A673 (cell line): Measurements from ENCODE around the gene LRP1B. TPM values are rescaled to one million over a fixed set of nuclear protein-coding genes. Genes with fewer than 3 reads are reported as not detected.

Experiments
- BruUV-seq: library from RNA; stranded (reverse); fragments of 400-500 nt; replicated peaks from 2 replicates; lab custom pipeline; 2021; lab: Mats Ljungman, UMichigan
- CTCF ChIA-PET: fragments of 300-600 bp; sonication (Branson Sonifier 250); formaldehyde crosslinking; loops from one replicate; lab custom pipeline; 2022; ENCODE audit warnings: antibody characterized with exemption; lab: Charles Lee
- POLR2A ChIA-PET: fragments of 300-600 bp; sonication (Branson Sonifier 250); formaldehyde crosslinking; loops from one replicate; lab custom pipeline; 2022; ENCODE audit warnings: antibody characterized with exemption; ENCODE audit not compliant: low non-redundant PET; lab: Charles Lee
- DNase-seq: peaks from one replicate; pipeline ENCODE4 v3.0.0-alpha.2; 2015; ENCODE audit warnings: low spot score
- H3K27ac ChIP-seq: fragments of 200-600 bp; sonication (generic); 2 replicates; pipeline ENCODE4 v1.5.1; 2016; ENCODE audit warnings: mixed run types, low read depth, mild to moderate bottlenecking, mixed read lengths, antibody characterized with exemption, low read length; ENCODE audit not compliant: poor library complexity, severe bottlenecking
- H3K27me3 ChIP-seq: fragments of 200-600 bp; sonication (generic); replicated peaks from 2 replicates; pipeline ENCODE4 v1.6.1; 2017; ENCODE audit warnings: mixed run types, low read depth, mild to moderate bottlenecking, mixed read lengths, antibody characterized with exemption, low read length; ENCODE audit not compliant: insufficient read depth, poor library complexity
- H3K36me3 ChIP-seq: fragments of 200-600 bp; sonication (generic); 2 replicates; pipeline ENCODE4 v1.6.1; 2016; ENCODE audit warnings: mixed run types, mild to moderate bottlenecking, mixed read lengths, antibody characterized with exemption, low read length; ENCODE audit not compliant: insufficient read depth, poor library complexity, severe bottlenecking
- H3K4me1 ChIP-seq: fragments of 200-600 bp; sonication (generic); 2 replicates; pipeline ENCODE4 v1.6.1; 2017; ENCODE audit warnings: mixed run types, mild to moderate bottlenecking, mixed read lengths, antibody characterized with exemption, low read length; ENCODE audit not compliant: insufficient read depth, poor library complexity, severe bottlenecking
- H3K4me3 ChIP-seq: fragments of 200-600 bp; sonication (generic); 2 replicates; pipeline ENCODE4 v1.5.1; 2016; ENCODE audit warnings: low read depth, mixed run types, mild to moderate bottlenecking, mixed read lengths, low read length; ENCODE audit not compliant: poor library complexity, severe bottlenecking
- H3K9me3 ChIP-seq: fragments of 200-600 bp; sonication (generic); 2 replicates; pipeline ENCODE4 v1.6.1; 2016; ENCODE audit warnings: mixed run types, low read depth, mild to moderate bottlenecking, mixed read lengths, antibody characterized with exemption, low read length; ENCODE audit not compliant: poor library complexity, severe bottlenecking
- EZH2 ChIP-seq: fragments of 200-600 bp; sonication (generic); IDR thresholded peaks from 2 replicates; pipeline ENCODE4 v1.6.1; 2017; ENCODE audit warnings: borderline replicate concordance, low read depth, mild to moderate bottlenecking, mixed read lengths, antibody characterized with exemption, low read length; ENCODE audit not compliant: poor library complexity, severe bottlenecking
- intact Hi-C: fragments of 100-400 bp; cut with micrococcal nuclease; formaldehyde crosslinking; loops from one replicate; pipeline ENCODE4 v1.10.0; 2022; ENCODE audit not compliant: unreplicated experiment
- total RNA-seq: library from RNA; stranded (reverse); gene quantifications from 2 replicates; pipeline ENCODE4 v1.2.3, GENCODE V29; 2021
- TF ChIP-seq, protein P1 (sequence below): fragments of 300-800, 200-600 bp; sonication (generic); conservative IDR thresholded peaks from 2 replicates; pipeline ENCODE4 v1.5.1; 2017; ENCODE audit warnings: low read depth, mild to moderate bottlenecking, antibody characterized with exemption, low read length, moderate library complexity, mixed read lengths

Gene LRP1B
- total RNA-seq, 1 experiment from 2014 or later: 9.9 TPM

DNA sequence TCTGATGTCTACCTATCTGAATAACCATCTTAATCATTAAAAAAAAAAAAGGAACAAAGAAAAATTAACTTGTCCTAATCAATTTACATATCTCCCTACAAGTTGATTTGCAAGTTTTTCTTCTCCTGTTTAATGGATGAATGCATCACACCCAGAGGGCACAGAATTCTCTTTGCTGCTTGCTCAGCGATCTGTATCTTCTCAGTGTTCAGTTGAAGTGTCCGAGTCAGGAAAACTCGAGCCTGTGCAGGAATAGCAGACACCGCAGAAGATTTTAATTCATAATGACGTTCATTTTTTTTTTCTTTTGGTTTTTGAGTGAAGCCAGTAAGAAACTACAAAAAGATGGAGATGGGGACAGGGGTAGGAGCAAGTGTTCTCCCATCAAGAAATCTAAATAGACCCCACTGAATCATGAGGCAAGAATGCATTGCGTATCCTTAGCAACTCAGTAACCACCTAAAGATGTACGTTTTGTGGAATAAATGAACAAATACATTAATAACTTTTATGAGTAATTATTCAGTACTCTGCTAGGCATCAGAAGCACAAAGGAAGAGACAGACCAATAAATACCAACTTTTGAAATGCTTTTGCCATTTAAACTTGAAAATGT lies 675.5 kb downstream of the LRP1B start:
- H3K27me3 ChIP-seq: no peaks in the 10 kb centered on the region
- H3K36me3 ChIP-seq: no peaks in the 10 kb centered on the region
- DNase-seq: no peak
- H3K9me3 ChIP-seq: no peaks in the 10 kb centered on the region
- CTCF ChIA-PET: no interaction called here
- intact Hi-C loops: no loop called here
- POLR2A ChIA-PET: no interaction called here
- no peak for TF ChIP-seq EZH2
- TF ChIP-seq, protein P1, sequence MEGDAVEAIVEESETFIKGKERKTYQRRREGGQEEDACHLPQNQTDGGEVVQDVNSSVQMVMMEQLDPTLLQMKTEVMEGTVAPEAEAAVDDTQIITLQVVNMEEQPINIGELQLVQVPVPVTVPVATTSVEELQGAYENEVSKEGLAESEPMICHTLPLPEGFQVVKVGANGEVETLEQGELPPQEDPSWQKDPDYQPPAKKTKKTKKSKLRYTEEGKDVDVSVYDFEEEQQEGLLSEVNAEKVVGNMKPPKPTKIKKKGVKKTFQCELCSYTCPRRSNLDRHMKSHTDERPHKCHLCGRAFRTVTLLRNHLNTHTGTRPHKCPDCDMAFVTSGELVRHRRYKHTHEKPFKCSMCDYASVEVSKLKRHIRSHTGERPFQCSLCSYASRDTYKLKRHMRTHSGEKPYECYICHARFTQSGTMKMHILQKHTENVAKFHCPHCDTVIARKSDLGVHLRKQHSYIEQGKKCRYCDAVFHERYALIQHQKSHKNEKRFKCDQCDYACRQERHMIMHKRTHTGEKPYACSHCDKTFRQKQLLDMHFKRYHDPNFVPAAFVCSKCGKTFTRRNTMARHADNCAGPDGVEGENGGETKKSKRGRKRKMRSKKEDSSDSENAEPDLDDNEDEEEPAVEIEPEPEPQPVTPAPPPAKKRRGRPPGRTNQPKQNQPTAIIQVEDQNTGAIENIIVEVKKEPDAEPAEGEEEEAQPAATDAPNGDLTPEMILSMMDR: no peak
- no TSS peak for BruUV-seq
- H3K4me3 ChIP-seq: no peak overlapping the region
- H3K4me1 ChIP-seq: no peaks in the 10 kb centered on the region
- H3K27ac ChIP-seq: no peak overlapping the region

DNA sequence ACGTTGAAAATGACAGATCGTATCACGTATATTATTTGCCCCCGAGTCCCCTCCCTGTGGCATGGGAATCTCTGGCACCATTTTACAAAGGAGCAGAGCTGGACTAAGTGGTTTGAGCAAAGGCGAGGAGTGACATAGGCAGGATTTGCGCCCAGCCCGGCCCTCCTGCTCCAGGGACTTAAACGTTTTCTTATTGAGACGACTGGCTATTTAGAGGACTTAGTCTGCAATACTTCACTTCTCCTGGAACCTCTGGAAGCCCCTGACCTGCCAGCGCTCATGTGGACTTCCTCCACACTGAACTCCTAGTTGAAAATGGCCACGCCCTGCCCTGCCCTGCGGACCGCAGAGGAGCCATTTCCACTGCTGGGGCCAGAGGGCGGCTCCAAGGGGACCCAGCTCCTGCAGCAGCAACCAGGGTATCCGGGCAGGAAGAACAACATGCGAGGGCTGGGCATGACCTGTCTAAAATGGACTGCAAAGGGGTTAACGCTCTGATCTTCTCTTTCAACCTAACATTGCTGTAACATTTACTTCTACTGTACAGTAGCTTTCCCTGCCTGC lies 690.7 kb downstream of the LRP1B start:
- DNase-seq: no peak
- Histone ChIP-seq H3K27me3 (no peaks in the 10 kb centered on the region), H3K4me1 (no peaks in the 10 kb centered on the region), H3K27ac (no peak overlapping the region), H3K4me3 (no peak overlapping the region), H3K36me3 (no peaks in the 10 kb centered on the region), H3K9me3 (no peaks in the 10 kb centered on the region)
- BruUV-seq: no TSS peak
- ChIA-PET POLR2A (no interaction called here), CTCF (no interaction called here)
- TF ChIP-seq, protein P1: no peak
- TF ChIP-seq EZH2: no peak
- intact Hi-C loops: no loop called here

DNA sequence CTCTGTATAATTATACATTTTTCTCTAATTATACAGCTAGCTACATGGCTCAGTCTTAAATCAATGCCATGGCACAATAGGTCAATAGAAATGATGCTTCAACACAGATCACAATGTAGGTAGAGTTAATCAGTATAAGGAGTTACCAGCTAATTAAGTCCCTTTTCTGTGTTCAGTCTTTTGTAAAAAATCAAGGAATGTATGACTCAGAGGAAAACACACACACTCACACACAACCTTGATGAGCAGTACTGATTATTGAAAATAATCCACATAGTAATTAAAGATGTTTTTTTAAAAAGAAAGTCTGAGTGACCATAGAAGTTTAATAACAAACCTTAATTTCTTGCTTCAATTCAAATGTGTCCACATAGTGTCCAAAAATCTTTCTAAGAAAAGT lies 691.3 kb downstream of the LRP1B start:
- H3K9me3 ChIP-seq: no peaks in the 10 kb centered on the region
- CTCF ChIA-PET: no interaction called here
- POLR2A ChIA-PET: no interaction called here
- no peaks in the 10 kb centered on the region for H3K4me1 ChIP-seq
- no peak overlapping the region for H3K4me3 ChIP-seq
- no peak for TF ChIP-seq EZH2
- TF ChIP-seq, protein P1: no peak
- intact Hi-C loops: no loop called here
- no peaks in the 10 kb centered on the region for H3K36me3 ChIP-seq
- no peak overlapping the region for H3K27ac ChIP-seq
- H3K27me3 ChIP-seq: no peaks in the 10 kb centered on the region
- DNase-seq: no peak
- no TSS peak for BruUV-seq
